GM12878 (cell line): ENCODE data around the gene NET1. TPM values are rescaled to one million over a fixed set of nuclear protein-coding genes. Genes with fewer than 3 reads are reported as not detected.

Source experiments
- ATAC-seq: fragments of 200-7000 bp; cut with Tn5 transposase; 3 replicates; pipeline ENCODE4 v1.9.1; 2020; ENCODE audit warnings: mild to moderate bottlenecking, moderate library complexity
- BruUV-seq: library from RNA; stranded (reverse); fragments of 400-500 nt; replicated peaks from 2 replicates; lab custom pipeline; 2021; lab: Mats Ljungman, UMichigan
- CTCF ChIA-PET: fragments of 300-600 bp; sonication (Branson Sonifier 250); formaldehyde crosslinking; extraction: SDS; loops from one replicate; lab custom pipeline; 2021; ENCODE audit warnings: inconsistent platforms; lab: Yijun Ruan, JAX
- POLR2A ChIA-PET: fragments of 350-600 bp; formaldehyde crosslinking; extraction: SDS; loops from one replicate; lab custom pipeline; 2021; ENCODE audit warnings: inconsistent platforms; lab: Charles Lee
- RAD21 ChIA-PET: fragments of 300-600 bp; sonication (Branson Sonifier 250); formaldehyde crosslinking; loops from one replicate; lab custom pipeline; 2023; ENCODE audit warnings: antibody characterized with exemption; ENCODE audit not compliant: unreplicated experiment; lab: Charles Lee
- SMC1A ChIA-PET: fragments of 300-600 bp; sonication (Branson Sonifier 250); formaldehyde crosslinking; loops from one replicate; lab custom pipeline; 2023; ENCODE audit not compliant: unreplicated experiment, uncharacterized antibody; lab: Charles Lee
- DNase-seq: peaks from one replicate; pipeline ENCODE4 v3.0.0-alpha.2; 2011; ENCODE audit warnings: low read depth, low spot score
- FAIRE-seq: peaks from 3 replicates; lab custom pipeline; 2011; peaks lifted over from hg19 to GRCh38; lab: Jason Lieb, UNC
- H2AFZ ChIP-seq: 2 replicates; pipeline ENCODE4 v1.6.0; 2011; ENCODE audit warnings: low read depth, low read length, control low read depth; ENCODE audit not compliant: control insufficient read depth
- H3K27ac ChIP-seq: 2 replicates; pipeline ENCODE4 v1.5.1; 2011; ENCODE audit warnings: control low read depth; ENCODE audit not compliant: control insufficient read depth, insufficient read depth
- H3K27me3 ChIP-seq, 2 experiments: replicated peaks in 1 of 2; 2 replicates each; pipeline versions ENCODE4 v1.6.0 to v1.6.1; 2011; ENCODE audit warnings: low read length in 1 of 2; ENCODE audit not compliant: control insufficient read depth in 2 of 2, insufficient read depth in 2 of 2
- H3K36me3 ChIP-seq, 2 experiments: 2 replicates each; pipeline ENCODE4 v1.5.1; 2011; ENCODE audit warnings: low read length in 1 of 2; ENCODE audit not compliant: control insufficient read depth in 2 of 2, insufficient read depth in 2 of 2
- H3K4me1 ChIP-seq: 2 replicates; pipeline ENCODE4 v1.6.1; 2011; ENCODE audit warnings: mild to moderate bottlenecking, low read length, moderate library complexity, mixed read lengths; ENCODE audit not compliant: control insufficient read depth, insufficient read depth
- H3K4me2 ChIP-seq: 2 replicates; pipeline ENCODE4 v1.6.0; 2011; ENCODE audit warnings: control low read depth; ENCODE audit not compliant: control insufficient read depth, insufficient read depth
- H3K4me3 ChIP-seq: fragments of 200-600 bp; sonication (generic); 2 replicates; pipeline ENCODE4 v1.5.1; 2016
- H3K79me2 ChIP-seq: 2 replicates; pipeline ENCODE4 v1.6.0; 2011; ENCODE audit warnings: low read length; ENCODE audit not compliant: control insufficient read depth, insufficient read depth
- H3K9ac ChIP-seq: 2 replicates; pipeline ENCODE4 v1.8.0; 2011; ENCODE audit warnings: low read length, control low read depth, mixed read lengths; ENCODE audit not compliant: control insufficient read depth, insufficient read depth
- H3K9me3 ChIP-seq: replicated peaks from 3 replicates; pipeline ENCODE4 v1.5.1; 2011; ENCODE audit warnings: mild to moderate bottlenecking, low read length; ENCODE audit not compliant: control insufficient read depth, insufficient read depth
- H4K20me1 ChIP-seq: 2 replicates; pipeline ENCODE4 v1.6.0; 2011; ENCODE audit not compliant: control insufficient read depth, insufficient read depth
- DPF2 ChIP-seq: fragments of 450-650 bp; IDR thresholded peaks from 2 replicates; pipeline ENCODE4 v1.6.1; 2017; ENCODE audit warnings: mild to moderate bottlenecking
- ETV6 ChIP-seq, 2 experiments: fragments of 450-650 bp in 1 of 2; IDR thresholded peaks in 1 of 2; conservative IDR thresholded peaks in 1 of 2; 2 replicates each; pipeline ENCODE4 v1.6.1; 2014; ENCODE audit warnings: antibody characterized with exemption in 1 of 2, borderline replicate concordance in 1 of 2, low read depth in 1 of 2, mild to moderate bottlenecking in 1 of 2, moderate library complexity in 1 of 2
- FOS ChIP-seq: IDR thresholded peaks from 3 replicates; pipeline ENCODE4 v1.6.1; 2011; ENCODE audit warnings: borderline replicate concordance; ENCODE audit not compliant: insufficient read length; ENCODE audit errors: extremely low read depth
- HCFC1 ChIP-seq: fragments of 150-350 bp; IDR thresholded peaks from 2 replicates; pipeline ENCODE4 v1.6.1; 2014; ENCODE audit warnings: low read length
- IKZF1 ChIP-seq: fragments of 450-650 bp; conservative IDR thresholded peaks from 2 replicates; pipeline ENCODE4 v1.6.1; 2017; ENCODE audit warnings: antibody characterized with exemption, mild to moderate bottlenecking
- JUND ChIP-seq: IDR thresholded peaks from 2 replicates; pipeline ENCODE4 v1.6.1; 2012; ENCODE audit warnings: low read depth, mild to moderate bottlenecking, low read length, improper control_type of control experiment, moderate library complexity
- MTA3 ChIP-seq: IDR thresholded peaks from 2 replicates; pipeline ENCODE4 v1.6.1; 2012; ENCODE audit warnings: low read length, inconsistent platforms, borderline replicate concordance
- NR2C1 ChIP-seq: fragments of 450-650 bp; IDR thresholded peaks from 2 replicates; pipeline ENCODE4 v1.6.1; 2017; ENCODE audit warnings: antibody characterized with exemption, mild to moderate bottlenecking, moderate library complexity
- POLR2A ChIP-seq: IDR thresholded peaks from 2 replicates; pipeline ENCODE4 v1.6.1; 2011; ENCODE audit warnings: low read depth, mild to moderate bottlenecking, low read length
- RFX5 ChIP-seq: IDR thresholded peaks from 2 replicates; pipeline ENCODE4 v1.6.1; 2011; ENCODE audit warnings: low read depth, low read length, improper control_type of control experiment
- ZNF24 ChIP-seq: fragments of 450-650 bp; IDR thresholded peaks from 2 replicates; pipeline ENCODE4 v1.6.1; 2017; ENCODE audit warnings: antibody characterized with exemption, mild to moderate bottlenecking
- ZNF592 ChIP-seq: fragments of 450-650 bp; IDR thresholded peaks from 2 replicates; pipeline ENCODE4 v1.6.1; 2017; ENCODE audit warnings: mild to moderate bottlenecking, moderate library complexity
- WGBS: methylation state at CpG from one replicate; pipeline ENCODE4 v1.1.6; 2016; ENCODE audit warnings: low lambda C conversion rate; ENCODE audit not compliant: insufficient replicate concordance, insufficient coverage; ENCODE audit errors: missing lambda C conversion rate; 5-methylcytosine and 5-hydroxymethylcytosine counted together
- in situ Hi-C: fragments of 300-500 bp; cut with MboI; formaldehyde crosslinking; loops from 9 replicates; pipeline ENCODE4 v1.14.3; 2018; ENCODE audit warnings: mixed read lengths
- intact Hi-C: fragments of 100-400 bp; cut with micrococcal nuclease; formaldehyde crosslinking; loops from one replicate; pipeline ENCODE4 v1.14.2; 2022; ENCODE audit not compliant: unreplicated experiment
- polyA plus RNA-seq, 11 experiments: library from polyadenylated mRNA; depleted of rRNA in 4 of 11; unstranded in 6 of 11; stranded (reverse) in 5 of 11; fragments of >200 nt; fragmentation: Nextera tagmentation in 4 of 11; fragmentation: Illumina TruSeq in 1 of 11; extraction: Ambion mirVana in 4 of 11; extraction: Trizol in 1 of 11; gene quantifications; 1 replicate in 1 of 11; 2 replicates in 10 of 11; pipeline versions ENCODE4 v1.2.1 to v1.2.3, GENCODE V29; 2011 to 2016; ENCODE audit warnings: inconsistent platforms in 2 of 11, missing spikeins in 2 of 11, low read depth in 1 of 11
- total RNA-seq, 4 experiments: library from RNA; depleted of rRNA in 3 of 4; stranded (reverse); fragments of >200 nt in 3 of 4; fragmentation: Illumina TruSeq in 1 of 4; extraction: Trizol in 1 of 4; gene quantifications; 2 replicates each; pipeline versions ENCODE4 v1.2.1 to v1.2.3, GENCODE V29; 2013 to 2021
- TF ChIP-seq, protein P1 (sequence below): fragments of 150-350 bp; IDR thresholded peaks from 2 replicates; pipeline ENCODE4 v1.6.1; 2014; ENCODE audit warnings: mild to moderate bottlenecking, low read depth, low read length

The NET1 gene
- total and polyA plus RNA-seq, 10 of the 15 experiments (the other 5 are each of a cell fraction or from before 2014, with no cell fraction given) = 6.5 to 22.7 (median 18.4) TPM

DNA sequence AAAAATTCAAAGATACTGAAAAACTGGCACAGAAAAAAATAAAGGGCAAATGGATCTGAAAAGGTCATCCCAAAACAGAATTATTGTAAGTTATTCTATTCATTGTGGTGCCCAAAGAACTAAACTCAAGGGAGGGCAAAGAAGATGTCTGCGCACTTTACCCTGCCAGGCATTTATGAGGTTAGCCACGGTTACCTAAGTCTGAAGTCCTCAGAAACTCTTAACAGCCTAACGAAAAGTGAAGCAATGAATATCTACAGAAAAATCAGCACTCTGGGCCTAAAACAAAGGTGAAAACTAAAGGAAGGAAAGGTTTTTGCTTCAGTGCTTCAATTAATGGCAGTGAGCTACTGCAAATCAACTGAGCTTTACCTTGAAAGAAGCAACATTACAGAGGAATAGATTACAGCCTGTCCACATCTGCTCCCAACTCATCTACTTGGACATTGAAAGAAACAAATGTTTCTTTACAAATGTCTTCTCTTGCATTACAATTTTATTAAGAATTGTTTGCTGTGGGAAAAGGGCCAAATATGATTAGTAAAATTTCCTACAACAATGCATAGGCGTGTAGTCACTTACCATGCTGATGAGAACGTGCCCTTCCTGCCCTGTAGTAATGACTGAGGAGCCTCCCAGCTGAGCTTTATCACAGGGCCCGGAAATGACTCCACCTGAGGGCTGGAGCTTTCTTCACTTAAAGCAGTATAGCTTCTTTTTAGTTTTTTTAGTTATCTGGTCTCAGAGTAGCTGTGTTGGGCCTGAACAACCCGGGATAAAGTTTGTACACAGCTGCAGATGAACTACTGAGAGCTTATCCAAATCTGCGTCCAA is 7.9 kb upstream of the NET1 start, which contains the start of gene TUBAL3:
Gene TUBAL3 (minus strand): TSS at position 621 of the 834 bp plus-strand sequence. CDS start 36 bp downstream, at position 585.
- H4K20me1 ChIP-seq = no peaks in the 10 kb centered on the region
- no peaks in the 10 kb centered on the region for H3K36me3 ChIP-seq
- H2AFZ ChIP-seq = no peak within 1 kb of the TSS
- BruUV-seq = no TSS peak
- FAIRE-seq = no peak
- no peak within 1 kb of the TSS for H3K27ac ChIP-seq
- H3K9me3 ChIP-seq = no peaks in the 10 kb centered on the region
- no peaks in the 10 kb centered on the region for H3K4me1 ChIP-seq
- 62% methylated on average over 8 of the region's 8 CpGs for WGBS
- intact Hi-C loops (no loop called here), in situ Hi-C loops (no loop called here)
- H3K27me3 ChIP-seq = peaks cover 0 to 5% of the 10 kb centered on the region in 2 experiments; a peak in 2 of 4 replicates
- ChIA-PET RAD21 (no interaction called here), POLR2A (no interaction called here), CTCF (interaction anchor here (0.6 to 1.3 kb wide), 3 partner anchors 20 to 535 kb away, joined by 3 to 5 read pairs (median 4); no protein-coding TSS in a partner anchor), SMC1A (interaction anchor here (0.6 to 1.3 kb wide), 3 partner anchors 21 to 143 kb away, joined by 3 to 4 read pairs (median 3); no protein-coding TSS in a partner anchor)
- no peak for DNase-seq
- H3K9ac ChIP-seq = no peak within 1 kb of the TSS
- H3K4me2 ChIP-seq = no peak within 1 kb of the TSS
- no peak for ATAC-seq
- no peak for TF ChIP-seq ETV6 (conservative IDR thresholded peaks at IDR 0.05 in 1 of 2, IDR thresholded peaks at IDR 0.05 in 1 of 2; ENCODE audit: borderline replicate concordance in 1 of 2, low read depth in 1 of 2)
- no peak for TF ChIP-seq ZNF24
- TF ChIP-seq ZNF592 = no peak
- TF ChIP-seq FOS = no peak
- TF ChIP-seq POLR2A = no peak
- TF ChIP-seq, protein P1, sequence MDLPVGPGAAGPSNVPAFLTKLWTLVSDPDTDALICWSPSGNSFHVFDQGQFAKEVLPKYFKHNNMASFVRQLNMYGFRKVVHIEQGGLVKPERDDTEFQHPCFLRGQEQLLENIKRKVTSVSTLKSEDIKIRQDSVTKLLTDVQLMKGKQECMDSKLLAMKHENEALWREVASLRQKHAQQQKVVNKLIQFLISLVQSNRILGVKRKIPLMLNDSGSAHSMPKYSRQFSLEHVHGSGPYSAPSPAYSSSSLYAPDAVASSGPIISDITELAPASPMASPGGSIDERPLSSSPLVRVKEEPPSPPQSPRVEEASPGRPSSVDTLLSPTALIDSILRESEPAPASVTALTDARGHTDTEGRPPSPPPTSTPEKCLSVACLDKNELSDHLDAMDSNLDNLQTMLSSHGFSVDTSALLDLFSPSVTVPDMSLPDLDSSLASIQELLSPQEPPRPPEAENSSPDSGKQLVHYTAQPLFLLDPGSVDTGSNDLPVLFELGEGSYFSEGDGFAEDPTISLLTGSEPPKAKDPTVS = no peak
- no peak for TF ChIP-seq RFX5
- no peak for TF ChIP-seq DPF2
- no peak for TF ChIP-seq MTA3
- TF ChIP-seq HCFC1 = no peak
- no peak for TF ChIP-seq IKZF1
- TF ChIP-seq NR2C1 = no peak
- TF ChIP-seq JUND = no peak
- no peak within 1 kb of the TSS for H3K4me3 ChIP-seq
- H3K79me2 ChIP-seq = no peaks in the 10 kb centered on the region
